HCT116 (cell line): ENCODE data around the gene ZNF335.

Experiments used
- CEBPB ChIP-seq: IDR thresholded peaks from 2 replicates; pipeline ENCODE4 v1.6.1; 2012; ENCODE audit warnings: low read depth
- EGR1 ChIP-seq: IDR thresholded peaks from 2 replicates; pipeline ENCODE4 v1.6.1; 2012; ENCODE audit warnings: low read depth
- EZH2 ChIP-seq: fragments of 200-600 bp; sonication (generic); IDR thresholded peaks from 2 replicates; pipeline ENCODE4 v1.6.1; 2017; ENCODE audit warnings: antibody characterized with exemption, mixed run types
- EZH2phosphoT487 ChIP-seq: fragments of 200-600 bp; IDR thresholded peaks from 2 replicates; pipeline ENCODE4 v1.6.1; 2018; ENCODE audit warnings: antibody characterized with exemption, borderline replicate concordance
- MAX ChIP-seq: IDR thresholded peaks from 2 replicates; pipeline ENCODE4 v1.6.1; 2012
- POLR2A ChIP-seq: IDR thresholded peaks from 2 replicates; pipeline ENCODE4 v1.7.0; 2011; ENCODE audit warnings: borderline replicate concordance; ENCODE audit not compliant: insufficient read depth, insufficient read length; ENCODE audit errors: extremely low read depth
- RAD21 ChIP-seq: IDR thresholded peaks from 2 replicates; pipeline ENCODE4 v1.6.1; 2012; ENCODE audit warnings: low read depth, mild to moderate bottlenecking
- REST ChIP-seq: IDR thresholded peaks from 2 replicates; pipeline ENCODE4 v1.6.1; 2012; ENCODE audit warnings: low read depth
- SIN3A ChIP-seq: IDR thresholded peaks from 2 replicates; pipeline ENCODE4 v1.6.1; 2012; ENCODE audit warnings: low read depth
- SP1 ChIP-seq: IDR thresholded peaks from 2 replicates; pipeline ENCODE4 v1.6.1; 2012; ENCODE audit warnings: low read depth
- TCF7L2 ChIP-seq: IDR thresholded peaks from 2 replicates; pipeline ENCODE4 v1.7.0; 2011; ENCODE audit warnings: borderline replicate concordance, inconsistent platforms; ENCODE audit not compliant: insufficient read depth, insufficient read length; ENCODE audit errors: extremely low read depth
- YY1 ChIP-seq: IDR thresholded peaks from 2 replicates; pipeline ENCODE4 v1.6.1; 2011; ENCODE audit warnings: low read length, low read depth, moderate library complexity, mild to moderate bottlenecking; ENCODE audit not compliant: insufficient replicate concordance; ENCODE audit errors: extremely low read depth
- TF ChIP-seq, protein P1 (sequence below), 3 experiments: fragments of 200-600 bp in 1 of 3; sonication (generic) in 1 of 3; IDR thresholded peaks in 2 of 3; conservative IDR thresholded peaks in 1 of 3; 2 replicates each; pipeline ENCODE4 v1.5.1; 2012 to 2017; ENCODE audit warnings: low read depth in 2 of 3, low read length in 2 of 3, antibody characterized with exemption in 1 of 3, borderline replicate concordance in 1 of 3, control low read depth in 1 of 3, mild to moderate bottlenecking in 1 of 3, mixed read lengths in 1 of 3, mixed run types in 1 of 3, moderate library complexity in 1 of 3; ENCODE audit not compliant: insufficient read depth in 1 of 3

GRCh38 chr20:45999557-46000261 is 27.7 kb upstream of the ZNF335 start:
- TF ChIP-seq CEBPB (no peak), TCF7L2 (no peak), SP1 (no peak), YY1 (no peak), RAD21 (no peak), EGR1 (no peak), EZH2phosphoT487 (no peak), POLR2A (no peak), EZH2 (no peak), SIN3A (no peak), REST (no peak), MAX (no peak)
- TF ChIP-seq, protein P1, sequence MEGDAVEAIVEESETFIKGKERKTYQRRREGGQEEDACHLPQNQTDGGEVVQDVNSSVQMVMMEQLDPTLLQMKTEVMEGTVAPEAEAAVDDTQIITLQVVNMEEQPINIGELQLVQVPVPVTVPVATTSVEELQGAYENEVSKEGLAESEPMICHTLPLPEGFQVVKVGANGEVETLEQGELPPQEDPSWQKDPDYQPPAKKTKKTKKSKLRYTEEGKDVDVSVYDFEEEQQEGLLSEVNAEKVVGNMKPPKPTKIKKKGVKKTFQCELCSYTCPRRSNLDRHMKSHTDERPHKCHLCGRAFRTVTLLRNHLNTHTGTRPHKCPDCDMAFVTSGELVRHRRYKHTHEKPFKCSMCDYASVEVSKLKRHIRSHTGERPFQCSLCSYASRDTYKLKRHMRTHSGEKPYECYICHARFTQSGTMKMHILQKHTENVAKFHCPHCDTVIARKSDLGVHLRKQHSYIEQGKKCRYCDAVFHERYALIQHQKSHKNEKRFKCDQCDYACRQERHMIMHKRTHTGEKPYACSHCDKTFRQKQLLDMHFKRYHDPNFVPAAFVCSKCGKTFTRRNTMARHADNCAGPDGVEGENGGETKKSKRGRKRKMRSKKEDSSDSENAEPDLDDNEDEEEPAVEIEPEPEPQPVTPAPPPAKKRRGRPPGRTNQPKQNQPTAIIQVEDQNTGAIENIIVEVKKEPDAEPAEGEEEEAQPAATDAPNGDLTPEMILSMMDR (IDR thresholded peaks at IDR 0.05 in 2 of 3, conservative IDR thresholded peaks at IDR 0.05 in 1 of 3; ENCODE audit: borderline replicate concordance in 1 of 3, insufficient read depth in 1 of 3, low read depth in 2 of 3, low read length in 2 of 3) = no peak
